ENCODE data around the gene ZNF157.

GRCh38 chrX:47327902-47328301 is 42.5 kb upstream of the ZNF157 start:
- no peak for TF ChIP-seq CTCF (IDR thresholded peaks at IDR 0.05; ENCODE audit: insufficient read depth, low read depth, low read length)
- TF ChIP-seq EZH2 (IDR thresholded peaks at IDR 0.05; ENCODE audit: insufficient read depth, low read length) = no peak
